HFF-Myc (cell line): ENCODE measurements around the gene RAD51B.

Experiments
- DNase-seq: peaks from one replicate; pipeline ENCODE4 v3.0.0-alpha.2; 2011; ENCODE audit warnings: low read depth; ENCODE audit errors: extremely low read depth
- H3K4me3 ChIP-seq: replicated peaks from 2 replicates; pipeline ENCODE4 v1.5.1; 2011; ENCODE audit warnings: low read depth, mild to moderate bottlenecking, control low read depth, low read length
- CTCF ChIP-seq: IDR thresholded peaks from 2 replicates; pipeline ENCODE4 v1.5.1; 2012; ENCODE audit warnings: mild to moderate bottlenecking, low read depth, low read length, control low read depth; ENCODE audit errors: missing control alignments

RAD51B gene

GRCh38 chr14:68373124-68373646, 553.6 kb downstream of the RAD51B start:
- TF ChIP-seq CTCF = no peak
- DNase-seq = no peak
- H3K4me3 ChIP-seq = no peak overlapping the region

GRCh38 chr14:68373847-68374444, 554.4 kb downstream of the RAD51B start:
- H3K4me3 ChIP-seq = no peak overlapping the region
- DNase-seq = no peak
- TF ChIP-seq CTCF = no peak

GRCh38 chr14:68374682-68375081, 555.1 kb downstream of the RAD51B start:
- H3K4me3 ChIP-seq = no peak overlapping the region
- no peak for DNase-seq
- TF ChIP-seq CTCF = no peak

DNA sequence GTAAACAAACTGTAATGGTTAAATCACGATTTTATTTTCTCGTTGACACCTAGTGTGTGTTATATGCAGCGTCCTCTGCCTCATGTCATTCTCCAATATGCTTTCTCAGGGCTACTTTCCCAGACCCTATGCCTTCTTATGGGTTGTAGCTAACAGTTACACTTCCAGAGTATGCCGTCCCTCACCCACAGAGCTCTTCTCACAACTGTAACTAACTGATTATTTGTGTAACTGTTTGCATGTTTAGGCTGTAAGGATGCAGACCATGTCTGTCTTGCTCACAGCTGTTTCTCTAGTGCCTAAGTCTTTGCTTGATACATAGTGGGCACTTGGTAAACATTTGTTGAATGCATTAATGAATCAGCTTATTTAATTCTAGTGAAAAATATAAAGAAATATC, 555.8 kb downstream of the RAD51B start:
- no peak for TF ChIP-seq CTCF

DNA sequence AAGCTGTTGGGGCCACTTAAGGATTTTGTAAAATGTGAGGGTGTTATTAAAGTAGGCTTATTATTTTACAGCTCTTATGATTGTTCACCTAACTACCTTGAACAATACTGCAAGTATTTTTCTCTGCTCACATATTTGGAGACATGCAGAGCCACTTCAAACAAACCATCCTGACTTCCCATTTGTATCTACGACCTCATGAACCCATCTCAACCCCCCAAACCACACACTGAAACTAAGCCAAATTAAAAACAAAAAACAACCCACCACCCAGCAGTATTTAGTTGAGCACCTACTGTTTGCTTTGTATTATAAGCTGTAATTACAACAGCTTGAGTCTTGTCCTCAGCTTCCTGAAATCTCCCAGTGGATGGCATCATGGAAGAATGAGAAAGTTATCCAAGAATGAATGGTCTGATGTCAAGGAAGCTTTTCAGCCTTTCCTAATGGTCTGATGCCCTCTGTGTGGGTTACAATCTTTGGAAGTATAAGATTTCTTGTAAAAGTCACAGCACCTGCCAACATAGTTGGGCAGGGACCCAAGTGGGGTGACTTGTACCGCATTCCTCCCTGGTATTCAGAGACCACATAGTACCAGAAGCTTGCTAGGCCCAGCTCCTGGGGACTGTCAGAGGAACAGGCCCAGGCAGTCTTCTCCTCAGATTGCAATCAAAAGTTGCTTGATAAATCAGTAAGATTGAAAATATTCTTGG, 556.6 kb downstream of the RAD51B start:
- no peak overlapping the region for H3K4me3 ChIP-seq
- TF ChIP-seq CTCF = no peak
- DNase-seq = no peak

More for the DNA sequence above, 555.8 kb downstream of the RAD51B start:
- DNase-seq = no peak
- no peak overlapping the region for H3K4me3 ChIP-seq

DNA sequence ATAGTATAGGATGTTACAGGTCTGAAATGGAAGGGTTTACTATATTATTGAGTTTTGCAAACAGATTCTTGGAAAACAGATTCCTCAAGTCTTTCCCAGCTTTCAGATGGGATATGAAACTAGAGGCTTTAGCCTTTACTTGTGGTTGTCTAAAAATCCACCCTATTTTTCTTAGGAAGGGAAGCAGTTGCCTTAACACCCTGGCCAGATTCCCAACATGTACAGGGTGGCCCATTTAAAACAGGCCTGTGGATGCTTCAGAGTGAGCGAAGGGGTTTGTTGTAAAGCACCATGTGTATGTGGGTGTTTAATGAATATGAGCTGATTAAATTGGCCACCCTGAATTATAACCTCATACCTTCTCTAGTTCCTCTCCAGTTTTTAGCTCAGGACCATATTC, 557.4 kb downstream of the RAD51B start:
- no peak for TF ChIP-seq CTCF
- no peak for DNase-seq
- no peak overlapping the region for H3K4me3 ChIP-seq
